CD8-positive, alpha-beta memory T cell (primary cell): ENCODE data around the gene MEIS1. TPM values are rescaled to one million over a fixed set of nuclear protein-coding genes. Genes with fewer than 3 reads are reported as not detected.

Source experiments
- CTCF ChIA-PET: fragments of 350-600 bp; sonication (Branson Sonifier 250); formaldehyde crosslinking; loops from one replicate; lab custom pipeline; 2021; ENCODE audit warnings: antibody characterized with exemption; lab: Charles Lee
- POLR2A ChIA-PET: fragments of 350-600 bp; sonication (Branson Sonifier 250); formaldehyde crosslinking; loops from one replicate; lab custom pipeline; 2021; ENCODE audit warnings: antibody characterized with exemption; lab: Charles Lee
- DNase-seq, 5 donors: peaks; one replicate each; pipeline versions ENCODE4 v3.0.0 to v3.0.0-alpha.2; 2020 to 2022; ENCODE audit warnings: mixed read lengths in 1 of 5
- H3K27ac ChIP-seq: one replicate; pipeline ENCODE4 v1.7.0; 2013; ENCODE audit warnings: low read depth, mild to moderate bottlenecking, low read length, moderate library complexity
- H3K27me3 ChIP-seq: 2 replicates; pipeline ENCODE4 v1.7.0; 2013; ENCODE audit warnings: low read length, mild to moderate bottlenecking; ENCODE audit not compliant: insufficient read depth, poor library complexity, severe bottlenecking
- H3K36me3 ChIP-seq: 2 replicates; pipeline ENCODE4 v1.7.0; 2013; ENCODE audit warnings: mild to moderate bottlenecking, low read length, moderate library complexity; ENCODE audit not compliant: insufficient read depth
- H3K4me1 ChIP-seq: 2 replicates; pipeline ENCODE4 v1.7.0; 2013; ENCODE audit warnings: mild to moderate bottlenecking, low read length, moderate library complexity; ENCODE audit not compliant: insufficient read depth
- H3K4me3 ChIP-seq: 2 replicates; pipeline ENCODE4 v1.7.0; 2013; ENCODE audit warnings: mild to moderate bottlenecking, low read length
- H3K9me3 ChIP-seq: 2 replicates; pipeline ENCODE4 v1.7.0; 2013; ENCODE audit warnings: mild to moderate bottlenecking, low read length
- H3K27ac Mint-ChIP-seq, 8 donors: one replicate each; pipeline ENCODE4 v1.8.0; 2020 to 2021; ENCODE audit warnings: mixed read lengths in 8 of 8, mild to moderate bottlenecking in 6 of 8, inconsistent platforms in 3 of 8, moderate library complexity in 3 of 8
- H3K27me3 Mint-ChIP-seq, 2 donors: one replicate each; pipeline ENCODE4 v1.8.0; 2020 to 2021; ENCODE audit warnings: mixed read lengths in 2 of 2, mild to moderate bottlenecking in 1 of 2, moderate library complexity in 1 of 2
- H3K36me3 Mint-ChIP-seq, 3 donors: one replicate each; pipeline ENCODE4 v1.8.0; 2020 to 2021; ENCODE audit warnings: mixed read lengths in 3 of 3, inconsistent platforms in 1 of 3, mild to moderate bottlenecking in 1 of 3
- H3K4me1 Mint-ChIP-seq, 3 donors: one replicate each; pipeline ENCODE4 v1.8.0; 2020 to 2021; ENCODE audit warnings: mixed read lengths in 3 of 3, inconsistent platforms in 1 of 3, mild to moderate bottlenecking in 1 of 3
- H3K4me3 Mint-ChIP-seq, 7 donors: one replicate each; pipeline ENCODE4 v1.8.0; 2020 to 2021; ENCODE audit warnings: mixed read lengths in 7 of 7, mild to moderate bottlenecking in 6 of 7, moderate library complexity in 4 of 7, inconsistent platforms in 2 of 7
- H3K9me3 Mint-ChIP-seq, 5 donors: one replicate each; pipeline ENCODE4 v1.8.0; 2020 to 2022; ENCODE audit warnings: mixed read lengths in 5 of 5, mild to moderate bottlenecking in 3 of 5, moderate library complexity in 2 of 5, inconsistent platforms in 1 of 5
- polyA plus RNA-seq: library from polyadenylated mRNA; unstranded; fragments of 300-500 nt; fragmentation: Illumina TruSeq; gene quantifications from one replicate; pipeline ENCODE4 v1.2.3, GENCODE V29; 2021
- total RNA-seq, 2 experiments: library from RNA; stranded (reverse); gene quantifications; one replicate each; pipeline ENCODE4 v1.2.3, GENCODE V29; 2021

The MEIS1 gene
- total and polyA plus RNA-seq, 3 experiments from 2014 or later: not detected

GRCh38 chr2:66433945-66434678 lies 813 bp upstream of the MEIS1 start:
- no peaks in the 10 kb centered on the region for H3K27me3 ChIP-seq
- H3K27ac Mint-ChIP-seq: no peak overlapping the region
- peak overlapping the region; percentile 68 to 88 (median 79) for H3K4me3 Mint-ChIP-seq
- H3K4me1 Mint-ChIP-seq: peaks cover 22 to 45% (median 37%) of the 10 kb centered on the region in 3 donors
- H3K36me3 Mint-ChIP-seq: no peaks in the 10 kb centered on the region
- H3K4me1 ChIP-seq: peaks cover 4% of the 10 kb centered on the region
- peak overlapping the region; percentile 22 for H3K4me3 ChIP-seq
- H3K9me3 Mint-ChIP-seq: peaks cover 0 to 15% (median 7%) of the 10 kb centered on the region in 5 donors
- H3K36me3 ChIP-seq: no peaks in the 10 kb centered on the region
- CTCF ChIA-PET: interaction anchor here (0.8 to 1.2 kb wide), 2 partner anchors 9 to 11 kb away, joined by 3 to 4 read pairs; no protein-coding TSS in a partner anchor
- H3K27ac ChIP-seq: no peak overlapping the region
- H3K9me3 ChIP-seq: no peaks in the 10 kb centered on the region
- no peak for DNase-seq
- peaks cover 42 to 74% of the 10 kb centered on the region in 2 donors for H3K27me3 Mint-ChIP-seq
- POLR2A ChIA-PET: no interaction called here

- ChIA-PET CTCF (no interaction called here), POLR2A (no interaction called here)
- Histone ChIP-seq H3K4me1 (peaks cover 4% of the 10 kb centered on the region), H3K9me3 (no peaks in the 10 kb centered on the region), H3K27ac (peak overlapping the region; percentile 16), H3K27me3 (peaks cover 4% of the 10 kb centered on the region), H3K36me3 (no peaks in the 10 kb centered on the region), H3K4me3 (no peak overlapping the region)
- H3K9me3 Mint-ChIP-seq: peaks cover 0 to 25% (median 6%) of the 10 kb centered on the region in 5 donors
- H3K4me1 Mint-ChIP-seq: peaks cover 22 to 45% (median 37%) of the 10 kb centered on the region in 3 donors
- H3K27ac Mint-ChIP-seq: no peak overlapping the region
- peak overlapping the region in 6 of 7 donors; percentile 66 to 88 (median 80) for H3K4me3 Mint-ChIP-seq
- H3K36me3 Mint-ChIP-seq: no peaks in the 10 kb centered on the region
- no peak for DNase-seq
- peaks cover 53 to 79% of the 10 kb centered on the region in 2 donors for H3K27me3 Mint-ChIP-seq
These were observed 587 bp downstream of the MEIS1 start for GRCh38 chr2:66435549-66435875.

GRCh38 chr2:66435963-66436362 lies 1.0 kb downstream of the MEIS1 start:
- H3K4me3 Mint-ChIP-seq: peak overlapping the region in 5 of 7 donors; percentile 66 to 88 (median 79)

GRCh38 chr2:66436581-66437001 lies 1.7 kb downstream of the MEIS1 start:
- Mint-ChIP-seq H3K27ac (no peak overlapping the region), H3K4me1 (peaks cover 22 to 45% (median 37%) of the 10 kb centered on the region in 3 donors), H3K36me3 (no peaks in the 10 kb centered on the region), H3K27me3 (peaks cover 59 to 79% of the 10 kb centered on the region in 2 donors), H3K4me3 (peak overlapping the region in 1 of 7 donors; percentile 3), H3K9me3 (peaks cover 0 to 24% (median 11%) of the 10 kb centered on the region in 5 donors)
- Histone ChIP-seq H3K4me1 (peaks cover 4% of the 10 kb centered on the region), H3K4me3 (no peak overlapping the region), H3K36me3 (no peaks in the 10 kb centered on the region), H3K27ac (peak overlapping the region; percentile 16), H3K9me3 (no peaks in the 10 kb centered on the region), H3K27me3 (peaks cover 4% of the 10 kb centered on the region)
- ChIA-PET POLR2A (no interaction called here), CTCF (interaction anchor here (1.1 kb wide), 1 partner anchor 10 kb away, joined by 3 read pairs; no protein-coding TSS in a partner anchor)
- DNase-seq: no peak

More at GRCh38 chr2:66435963-66436362, 1.0 kb downstream of the MEIS1 start:
- no peak overlapping the region for H3K4me3 ChIP-seq
- CTCF ChIA-PET: no interaction called here
- peak overlapping the region; percentile 16 for H3K27ac ChIP-seq
- no peaks in the 10 kb centered on the region for H3K36me3 Mint-ChIP-seq
- no peaks in the 10 kb centered on the region for H3K36me3 ChIP-seq
- peaks cover 4% of the 10 kb centered on the region for H3K27me3 ChIP-seq
- POLR2A ChIA-PET: no interaction called here
- no peak overlapping the region for H3K27ac Mint-ChIP-seq
- peaks cover 22 to 45% (median 37%) of the 10 kb centered on the region in 3 donors for H3K4me1 Mint-ChIP-seq
- no peaks in the 10 kb centered on the region for H3K9me3 ChIP-seq
- no peak for DNase-seq
- peaks cover 0 to 23% (median 7%) of the 10 kb centered on the region in 5 donors for H3K9me3 Mint-ChIP-seq
- peaks cover 4% of the 10 kb centered on the region for H3K4me1 ChIP-seq
- peaks cover 54 to 79% of the 10 kb centered on the region in 2 donors for H3K27me3 Mint-ChIP-seq

GRCh38 chr2:66437109-66437690 lies 2.3 kb downstream of the MEIS1 start:
- Mint-ChIP-seq H3K4me3 (peak overlapping the region in 1 of 7 donors; percentile 24), H3K9me3 (peaks cover 0 to 26% (median 12%) of the 10 kb centered on the region in 5 donors), H3K4me1 (peaks cover 22 to 40% (median 37%) of the 10 kb centered on the region in 3 donors), H3K27me3 (peaks cover 55 to 76% of the 10 kb centered on the region in 2 donors), H3K27ac (no peak overlapping the region), H3K36me3 (no peaks in the 10 kb centered on the region)
- H3K4me3 ChIP-seq: no peak overlapping the region
- H3K9me3 ChIP-seq: no peaks in the 10 kb centered on the region
- no peak for DNase-seq
- CTCF ChIA-PET: interaction anchor here (1.1 kb wide), 1 partner anchor 9 kb away, joined by 3 read pairs; no protein-coding TSS in a partner anchor
- POLR2A ChIA-PET: no interaction called here
- no peak overlapping the region for H3K27ac ChIP-seq
- peaks cover 7% of the 10 kb centered on the region for H3K27me3 ChIP-seq
- no peaks in the 10 kb centered on the region for H3K36me3 ChIP-seq
- H3K4me1 ChIP-seq: peaks cover 4% of the 10 kb centered on the region

GRCh38 chr2:66437691-66438497 lies 3.0 kb downstream of the MEIS1 start:
- H3K27ac Mint-ChIP-seq: no peak overlapping the region
- Histone ChIP-seq H3K4me1 (peaks cover 4% of the 10 kb centered on the region), H3K27ac (no peak overlapping the region), H3K27me3 (peaks cover 11% of the 10 kb centered on the region), H3K36me3 (no peaks in the 10 kb centered on the region), H3K9me3 (no peaks in the 10 kb centered on the region), H3K4me3 (no peak overlapping the region)
- H3K4me3 Mint-ChIP-seq: no peak overlapping the region
- no peaks in the 10 kb centered on the region for H3K36me3 Mint-ChIP-seq
- H3K27me3 Mint-ChIP-seq: peaks cover 58 to 76% of the 10 kb centered on the region in 2 donors
- ChIA-PET POLR2A (no interaction called here), CTCF (interaction anchor here (1.1 kb wide), 1 partner anchor 9 kb away, joined by 3 read pairs; no protein-coding TSS in a partner anchor)
- peaks cover 21 to 35% (median 31%) of the 10 kb centered on the region in 3 donors for H3K4me1 Mint-ChIP-seq
- peaks cover 0 to 26% (median 12%) of the 10 kb centered on the region in 5 donors for H3K9me3 Mint-ChIP-seq
- DNase-seq: no peak

GRCh38 chr2:66438498-66438833 lies 3.5 kb downstream of the MEIS1 start:
- no peaks in the 10 kb centered on the region for H3K9me3 ChIP-seq
- ChIA-PET POLR2A (no interaction called here), CTCF (no interaction called here)
- Mint-ChIP-seq H3K4me1 (peaks cover 21 to 30% (median 26%) of the 10 kb centered on the region in 3 donors), H3K27me3 (peaks cover 58 to 74% of the 10 kb centered on the region in 2 donors), H3K27ac (no peak overlapping the region), H3K4me3 (no peak overlapping the region), H3K9me3 (peaks cover 0 to 26% (median 12%) of the 10 kb centered on the region in 5 donors), H3K36me3 (no peaks in the 10 kb centered on the region)
- peaks cover 2% of the 10 kb centered on the region for H3K4me1 ChIP-seq
- no peak overlapping the region for H3K4me3 ChIP-seq
- DNase-seq: no peak
- no peak overlapping the region for H3K27ac ChIP-seq
- H3K36me3 ChIP-seq: no peaks in the 10 kb centered on the region
- peaks cover 11% of the 10 kb centered on the region for H3K27me3 ChIP-seq
